A673 (cell line): ENCODE measurements around the gene APOBR. TPM values are rescaled to one million over a fixed set of nuclear protein-coding genes. Genes with fewer than 3 reads are reported as not detected.
"Not testable (repeated sequence)": the region's sequence is repeated elsewhere in the genome, so short reads cannot be mapped to it uniquely, and the experiment has no call there.

Experiments
- BruUV-seq: library from RNA; stranded (reverse); fragments of 400-500 nt; replicated peaks from 2 replicates; lab custom pipeline; 2021; lab: Mats Ljungman, UMichigan
- CTCF ChIA-PET: fragments of 300-600 bp; sonication (Branson Sonifier 250); formaldehyde crosslinking; loops from one replicate; lab custom pipeline; 2022; ENCODE audit warnings: antibody characterized with exemption; lab: Charles Lee
- POLR2A ChIA-PET: fragments of 300-600 bp; sonication (Branson Sonifier 250); formaldehyde crosslinking; loops from one replicate; lab custom pipeline; 2022; ENCODE audit warnings: antibody characterized with exemption; ENCODE audit not compliant: low non-redundant PET; lab: Charles Lee
- DNase-seq: peaks from one replicate; pipeline ENCODE4 v3.0.0-alpha.2; 2015; ENCODE audit warnings: low spot score
- H3K27ac ChIP-seq: fragments of 200-600 bp; sonication (generic); 2 replicates; pipeline ENCODE4 v1.5.1; 2016; ENCODE audit warnings: mixed run types, low read depth, mild to moderate bottlenecking, mixed read lengths, antibody characterized with exemption, low read length; ENCODE audit not compliant: poor library complexity, severe bottlenecking
- H3K27me3 ChIP-seq: fragments of 200-600 bp; sonication (generic); replicated peaks from 2 replicates; pipeline ENCODE4 v1.6.1; 2017; ENCODE audit warnings: mixed run types, low read depth, mild to moderate bottlenecking, mixed read lengths, antibody characterized with exemption, low read length; ENCODE audit not compliant: insufficient read depth, poor library complexity
- H3K36me3 ChIP-seq: fragments of 200-600 bp; sonication (generic); 2 replicates; pipeline ENCODE4 v1.6.1; 2016; ENCODE audit warnings: mixed run types, mild to moderate bottlenecking, mixed read lengths, antibody characterized with exemption, low read length; ENCODE audit not compliant: insufficient read depth, poor library complexity, severe bottlenecking
- H3K4me1 ChIP-seq: fragments of 200-600 bp; sonication (generic); 2 replicates; pipeline ENCODE4 v1.6.1; 2017; ENCODE audit warnings: mixed run types, mild to moderate bottlenecking, mixed read lengths, antibody characterized with exemption, low read length; ENCODE audit not compliant: insufficient read depth, poor library complexity, severe bottlenecking
- H3K4me3 ChIP-seq: fragments of 200-600 bp; sonication (generic); 2 replicates; pipeline ENCODE4 v1.5.1; 2016; ENCODE audit warnings: low read depth, mixed run types, mild to moderate bottlenecking, mixed read lengths, low read length; ENCODE audit not compliant: poor library complexity, severe bottlenecking
- H3K9me3 ChIP-seq: fragments of 200-600 bp; sonication (generic); 2 replicates; pipeline ENCODE4 v1.6.1; 2016; ENCODE audit warnings: mixed run types, low read depth, mild to moderate bottlenecking, mixed read lengths, antibody characterized with exemption, low read length; ENCODE audit not compliant: poor library complexity, severe bottlenecking
- EZH2 ChIP-seq: fragments of 200-600 bp; sonication (generic); IDR thresholded peaks from 2 replicates; pipeline ENCODE4 v1.6.1; 2017; ENCODE audit warnings: borderline replicate concordance, low read depth, mild to moderate bottlenecking, mixed read lengths, antibody characterized with exemption, low read length; ENCODE audit not compliant: poor library complexity, severe bottlenecking
- intact Hi-C: fragments of 100-400 bp; cut with micrococcal nuclease; formaldehyde crosslinking; loops from one replicate; pipeline ENCODE4 v1.10.0; 2022; ENCODE audit not compliant: unreplicated experiment
- total RNA-seq: library from RNA; stranded (reverse); gene quantifications from 2 replicates; pipeline ENCODE4 v1.2.3, GENCODE V29; 2021
- TF ChIP-seq, protein P1 (sequence below): fragments of 300-800, 200-600 bp; sonication (generic); conservative IDR thresholded peaks from 2 replicates; pipeline ENCODE4 v1.5.1; 2017; ENCODE audit warnings: low read depth, mild to moderate bottlenecking, antibody characterized with exemption, low read length, moderate library complexity, mixed read lengths

Gene APOBR
- total RNA-seq, 1 experiment from 2014 or later, result not detected

DNA sequence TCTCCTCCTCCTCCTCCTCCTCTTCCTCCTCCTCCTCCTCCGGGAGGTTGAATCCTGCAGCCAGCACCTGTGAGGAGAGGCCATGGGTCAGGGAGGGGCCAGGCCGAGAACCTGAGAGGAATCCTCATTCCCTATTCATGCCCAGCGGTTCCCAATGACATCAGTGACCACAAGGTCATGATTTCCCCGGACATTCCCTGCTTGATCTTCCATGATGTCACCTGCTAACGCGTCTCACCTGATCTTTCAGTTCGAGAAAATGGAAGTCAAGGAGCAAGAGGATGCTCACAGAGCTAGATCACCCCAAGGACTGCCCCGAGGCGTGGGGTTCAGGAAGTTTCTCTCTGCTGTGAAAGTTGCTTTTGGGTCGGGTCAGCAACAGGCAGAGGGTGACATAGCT lies 5.4 kb downstream of the APOBR start:
- intact Hi-C loops, result no loop called here
- no TSS peak for BruUV-seq
- POLR2A ChIA-PET, result no interaction called here
- DNase-seq, result no peak
- TF ChIP-seq, protein P1, sequence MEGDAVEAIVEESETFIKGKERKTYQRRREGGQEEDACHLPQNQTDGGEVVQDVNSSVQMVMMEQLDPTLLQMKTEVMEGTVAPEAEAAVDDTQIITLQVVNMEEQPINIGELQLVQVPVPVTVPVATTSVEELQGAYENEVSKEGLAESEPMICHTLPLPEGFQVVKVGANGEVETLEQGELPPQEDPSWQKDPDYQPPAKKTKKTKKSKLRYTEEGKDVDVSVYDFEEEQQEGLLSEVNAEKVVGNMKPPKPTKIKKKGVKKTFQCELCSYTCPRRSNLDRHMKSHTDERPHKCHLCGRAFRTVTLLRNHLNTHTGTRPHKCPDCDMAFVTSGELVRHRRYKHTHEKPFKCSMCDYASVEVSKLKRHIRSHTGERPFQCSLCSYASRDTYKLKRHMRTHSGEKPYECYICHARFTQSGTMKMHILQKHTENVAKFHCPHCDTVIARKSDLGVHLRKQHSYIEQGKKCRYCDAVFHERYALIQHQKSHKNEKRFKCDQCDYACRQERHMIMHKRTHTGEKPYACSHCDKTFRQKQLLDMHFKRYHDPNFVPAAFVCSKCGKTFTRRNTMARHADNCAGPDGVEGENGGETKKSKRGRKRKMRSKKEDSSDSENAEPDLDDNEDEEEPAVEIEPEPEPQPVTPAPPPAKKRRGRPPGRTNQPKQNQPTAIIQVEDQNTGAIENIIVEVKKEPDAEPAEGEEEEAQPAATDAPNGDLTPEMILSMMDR, result no peak
- TF ChIP-seq EZH2, result no peak
- Histone ChIP-seq H3K27ac (no peak overlapping the region), H3K36me3 (no peaks in the 10 kb centered on the region), H3K4me1 (no peaks in the 10 kb centered on the region), H3K4me3 (no peak overlapping the region), H3K27me3 (peaks cover 2% of the 10 kb centered on the region), H3K9me3 (no peaks in the 10 kb centered on the region)
- CTCF ChIA-PET, result no interaction called here

DNA sequence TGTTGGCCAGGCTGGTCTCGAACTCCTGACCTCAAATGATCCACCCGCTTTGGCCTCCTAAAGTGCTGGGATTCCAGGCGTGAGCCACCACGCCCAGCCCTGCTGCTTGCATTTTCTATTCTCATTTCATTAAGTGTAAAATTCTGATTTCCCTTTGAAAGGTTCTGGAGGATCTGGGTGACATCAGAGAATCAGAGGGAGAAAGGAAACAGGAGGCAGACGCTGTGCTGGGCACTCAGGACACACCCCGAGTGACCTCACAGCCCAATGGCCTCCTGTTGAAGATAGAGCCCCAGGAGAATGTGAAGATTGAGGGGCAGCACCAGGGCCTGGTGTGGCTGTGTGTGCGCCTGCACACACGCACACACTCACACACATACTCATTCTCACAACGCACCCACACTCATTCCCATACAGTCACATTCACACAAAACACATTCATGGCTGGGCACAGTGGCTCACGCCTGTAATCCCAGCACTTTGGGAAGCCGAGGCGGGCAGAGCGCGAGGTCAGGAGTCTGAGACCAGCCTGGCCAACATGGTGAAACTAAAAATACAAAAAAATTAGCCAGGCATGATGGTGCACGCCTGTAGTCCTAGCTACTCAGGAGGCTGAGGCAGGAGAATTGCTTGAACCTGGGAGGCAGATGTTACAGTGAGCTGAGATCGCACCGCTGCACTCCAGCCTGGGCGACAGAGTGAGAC lies 6.2 kb downstream of the APOBR start:
- CTCF ChIA-PET, intact Hi-C loops, H3K9me3 ChIP-seq, H3K4me1 ChIP-seq, H3K4me3 ChIP-seq, DNase-seq, H3K27ac ChIP-seq, H3K27me3 ChIP-seq, BruUV-seq, H3K36me3 ChIP-seq: not testable (repeated sequence)
- POLR2A ChIA-PET, result interaction anchor here (0.6 kb wide), 1 partner anchor 321 kb away, joined by 15 read pairs; no protein-coding TSS in a partner anchor

DNA sequence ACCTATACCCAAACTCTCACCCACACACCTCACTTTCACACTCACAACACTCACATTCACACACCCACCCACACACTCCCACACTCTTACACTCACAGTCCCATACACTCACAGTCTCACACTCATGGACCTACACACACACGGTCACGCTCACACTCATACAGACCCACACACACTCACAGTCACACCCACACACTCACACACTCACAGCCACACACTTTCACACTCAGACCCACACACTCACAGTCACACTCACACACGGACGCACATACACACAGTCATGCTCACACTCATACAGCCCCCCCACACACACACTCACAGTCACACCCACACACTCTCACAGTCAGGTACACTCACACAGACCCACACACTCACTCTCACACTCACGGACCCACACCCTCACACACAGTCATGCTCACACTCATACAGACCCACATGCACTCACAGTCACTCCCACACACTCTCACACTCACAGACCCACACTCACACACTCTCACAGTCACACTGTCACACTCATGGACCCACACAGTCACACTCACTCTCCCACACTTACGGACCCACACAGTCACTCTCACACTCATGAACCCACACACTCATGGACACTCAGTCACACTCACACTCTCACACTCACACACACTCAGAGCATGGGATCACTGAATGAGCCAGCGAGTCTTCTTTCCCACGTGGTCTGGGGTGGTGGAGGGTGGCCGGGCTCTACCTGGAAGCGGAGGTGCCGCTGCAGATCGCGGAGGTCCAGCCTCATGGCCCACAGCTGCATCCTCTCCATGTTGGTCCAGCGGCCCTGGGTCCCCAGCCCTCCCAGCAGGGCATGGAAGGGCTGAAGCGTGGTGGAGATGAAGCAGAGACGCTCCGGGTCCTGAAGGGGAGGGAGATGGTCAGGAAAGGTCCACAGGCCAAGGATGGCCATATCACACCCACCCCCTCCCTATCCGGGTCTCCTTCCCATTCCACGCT lies 7.1 kb downstream of the APOBR start:
- ChIA-PET POLR2A (no interaction called here), CTCF (no interaction called here)
- H3K27me3 ChIP-seq, result peaks cover 11% of the 10 kb centered on the region
- H3K36me3 ChIP-seq, result no peaks in the 10 kb centered on the region
- no TSS peak for BruUV-seq
- no peak for DNase-seq
- H3K9me3 ChIP-seq, result no peaks in the 10 kb centered on the region
- H3K4me1 ChIP-seq, result no peaks in the 10 kb centered on the region
- H3K4me3 ChIP-seq, result no peak overlapping the region
- H3K27ac ChIP-seq, result no peak overlapping the region
- no peak for TF ChIP-seq EZH2
- TF ChIP-seq, protein P1, result no peak
- intact Hi-C loops, result no loop called here
